DND-41 (cell line): Measurements from ENCODE around the gene TCF7.

Experiments
- ATAC-seq: fragments of 200-7000 bp; cut with Tn5 transposase; 3 replicates; pipeline ENCODE4 v1.9.1; 2021; ENCODE audit warnings: low read depth; ENCODE audit not compliant: insufficient read depth
- DNase-seq: peaks from one replicate; pipeline ENCODE4 v3.0.0-alpha.2; 2020
- H2AFZ ChIP-seq: 2 replicates; pipeline ENCODE4 v1.6.0; 2012; ENCODE audit warnings: low read depth, low read length
- H3K27ac ChIP-seq: 2 replicates; pipeline ENCODE4 v1.5.1; 2012; ENCODE audit warnings: low read length, inconsistent platforms
- H3K27me3 ChIP-seq: fragments of 200-600 bp; sonication (generic); 2 replicates; pipeline ENCODE4 v1.6.0; 2012; ENCODE audit warnings: low read length, mild to moderate bottlenecking, inconsistent platforms; ENCODE audit not compliant: insufficient read depth, poor library complexity
- H3K36me3 ChIP-seq: 2 replicates; pipeline ENCODE4 v1.5.1; 2012; ENCODE audit warnings: low read length, inconsistent platforms; ENCODE audit not compliant: insufficient read depth
- H3K4me1 ChIP-seq: 2 replicates; pipeline ENCODE4 v1.5.1; 2012; ENCODE audit warnings: mild to moderate bottlenecking, low read length; ENCODE audit not compliant: insufficient read depth
- H3K4me2 ChIP-seq: 2 replicates; pipeline ENCODE4 v1.6.0; 2012; ENCODE audit warnings: mild to moderate bottlenecking, moderate library complexity, low read length, inconsistent platforms; ENCODE audit not compliant: insufficient read depth
- H3K4me3 ChIP-seq, 2 experiments: fragments of 200-600 bp in 1 of 2; shearing (Covaris generic) in 1 of 2; 2 replicates each; pipeline ENCODE4 v1.5.1; 2012 to 2016; ENCODE audit warnings: inconsistent platforms in 2 of 2, low read length in 2 of 2, mild to moderate bottlenecking in 2 of 2, low read depth in 1 of 2, moderate library complexity in 1 of 2
- H3K79me2 ChIP-seq: 2 replicates; pipeline ENCODE4 v1.6.0; 2012; ENCODE audit warnings: low read length, inconsistent platforms; ENCODE audit not compliant: insufficient read depth
- H3K9ac ChIP-seq: 2 replicates; pipeline ENCODE4 v1.6.0; 2012; ENCODE audit warnings: low read depth, mild to moderate bottlenecking, inconsistent platforms, low read length, moderate library complexity
- H3K9me3 ChIP-seq: 2 replicates; pipeline ENCODE4 v1.5.1; 2012; ENCODE audit warnings: low read length, moderate library complexity, mild to moderate bottlenecking, inconsistent platforms; ENCODE audit not compliant: insufficient read depth, severe bottlenecking
- H4K20me1 ChIP-seq: 2 replicates; pipeline ENCODE4 v1.6.0; 2012; ENCODE audit warnings: low read length; ENCODE audit not compliant: insufficient read depth
- EZH2 ChIP-seq: IDR thresholded peaks from 3 replicates; pipeline ENCODE4 v1.6.1; 2012; ENCODE audit warnings: borderline replicate concordance, low read depth, mild to moderate bottlenecking, moderate library complexity, low read length, inconsistent platforms; ENCODE audit not compliant: severe bottlenecking
- TF ChIP-seq, protein P1 (sequence below): IDR thresholded peaks from 2 replicates; pipeline ENCODE4 v1.5.1; 2012; ENCODE audit warnings: borderline replicate concordance, low read length, moderate library complexity, mild to moderate bottlenecking; ENCODE audit not compliant: poor library complexity, severe bottlenecking; ENCODE audit errors: extremely low read depth

Gene TCF7

DNA sequence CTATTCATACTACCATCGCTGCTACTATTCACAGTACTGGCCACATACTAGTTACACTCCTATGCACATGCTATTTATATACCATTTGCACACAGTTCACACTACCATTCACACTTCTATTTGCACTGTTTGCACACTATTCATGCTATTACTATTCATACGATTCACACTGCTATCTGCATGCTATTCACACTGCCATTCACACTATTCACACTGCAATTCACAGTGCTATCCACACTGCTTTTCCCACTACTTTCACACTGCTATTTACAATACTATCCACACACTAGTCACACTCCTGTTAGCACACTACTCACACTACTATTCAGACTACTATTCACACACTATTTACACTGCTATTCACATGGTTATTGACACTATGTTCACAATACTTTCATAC is 39.4 kb upstream of the TCF7 start:
- H3K4me1 ChIP-seq = no peaks in the 10 kb centered on the region
- no peak for TF ChIP-seq EZH2
- TF ChIP-seq, protein P1, sequence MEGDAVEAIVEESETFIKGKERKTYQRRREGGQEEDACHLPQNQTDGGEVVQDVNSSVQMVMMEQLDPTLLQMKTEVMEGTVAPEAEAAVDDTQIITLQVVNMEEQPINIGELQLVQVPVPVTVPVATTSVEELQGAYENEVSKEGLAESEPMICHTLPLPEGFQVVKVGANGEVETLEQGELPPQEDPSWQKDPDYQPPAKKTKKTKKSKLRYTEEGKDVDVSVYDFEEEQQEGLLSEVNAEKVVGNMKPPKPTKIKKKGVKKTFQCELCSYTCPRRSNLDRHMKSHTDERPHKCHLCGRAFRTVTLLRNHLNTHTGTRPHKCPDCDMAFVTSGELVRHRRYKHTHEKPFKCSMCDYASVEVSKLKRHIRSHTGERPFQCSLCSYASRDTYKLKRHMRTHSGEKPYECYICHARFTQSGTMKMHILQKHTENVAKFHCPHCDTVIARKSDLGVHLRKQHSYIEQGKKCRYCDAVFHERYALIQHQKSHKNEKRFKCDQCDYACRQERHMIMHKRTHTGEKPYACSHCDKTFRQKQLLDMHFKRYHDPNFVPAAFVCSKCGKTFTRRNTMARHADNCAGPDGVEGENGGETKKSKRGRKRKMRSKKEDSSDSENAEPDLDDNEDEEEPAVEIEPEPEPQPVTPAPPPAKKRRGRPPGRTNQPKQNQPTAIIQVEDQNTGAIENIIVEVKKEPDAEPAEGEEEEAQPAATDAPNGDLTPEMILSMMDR = no peak
- ATAC-seq (no peak), DNase-seq (no peak)
- no peaks in the 10 kb centered on the region for H3K9me3 ChIP-seq
- H4K20me1 ChIP-seq = no peaks in the 10 kb centered on the region; the same call in 1 of the 2 replicates
- H3K27ac ChIP-seq = no peak overlapping the region
- H3K27me3 ChIP-seq = no peaks in the 10 kb centered on the region
- no peak overlapping the region for H3K9ac ChIP-seq
- H2AFZ ChIP-seq = no peak overlapping the region
- no peak overlapping the region for H3K4me2 ChIP-seq
- no peak overlapping the region for H3K4me3 ChIP-seq
- no peaks in the 10 kb centered on the region for H3K36me3 ChIP-seq
- no peaks in the 10 kb centered on the region for H3K79me2 ChIP-seq

DNA sequence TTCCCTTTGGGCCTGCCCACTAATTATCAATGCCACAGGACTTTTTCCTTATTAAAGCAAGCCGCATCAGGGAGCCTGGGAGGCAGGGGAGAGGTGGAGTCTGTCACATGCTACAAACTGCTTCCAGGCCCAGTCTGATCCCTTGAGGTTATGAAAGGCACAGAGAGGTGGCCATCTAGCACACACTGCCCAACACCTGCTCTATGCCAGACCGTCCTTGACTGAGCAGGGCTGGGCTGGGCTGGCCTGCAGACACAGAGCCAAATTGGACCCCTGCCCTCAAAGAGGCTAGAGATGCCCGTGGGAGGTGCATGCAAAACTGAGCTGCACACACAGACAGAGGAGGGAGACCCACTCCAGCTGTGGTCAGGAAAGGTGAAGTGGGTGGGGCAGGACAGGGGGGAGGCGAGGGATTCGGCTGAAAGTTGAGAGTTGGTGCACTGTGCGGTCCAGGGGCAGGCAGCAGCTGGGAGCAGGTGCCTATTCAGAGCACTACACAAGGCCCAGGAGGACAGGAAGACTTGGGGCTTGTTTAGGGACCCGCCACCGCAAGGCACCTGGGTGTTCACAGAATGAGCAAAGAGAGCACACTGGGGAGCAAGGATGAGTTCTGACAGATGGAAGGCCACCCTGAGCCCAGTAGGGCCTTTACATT is 36.4 kb upstream of the TCF7 start:
- no peak overlapping the region for H2AFZ ChIP-seq
- no peak overlapping the region for H3K27ac ChIP-seq
- H3K9ac ChIP-seq = no peak overlapping the region
- no peaks in the 10 kb centered on the region for H3K9me3 ChIP-seq
- H3K4me3 ChIP-seq = no peak overlapping the region
- H4K20me1 ChIP-seq = no peaks in the 10 kb centered on the region; the same call in 1 of the 2 replicates
- H3K4me1 ChIP-seq = no peaks in the 10 kb centered on the region
- no peaks in the 10 kb centered on the region for H3K27me3 ChIP-seq
- H3K36me3 ChIP-seq = no peaks in the 10 kb centered on the region
- ATAC-seq (peak; percentile 86), DNase-seq (peak; percentile 65)
- TF ChIP-seq EZH2 = no peak
- TF ChIP-seq, protein P1 = no peak
- H3K4me2 ChIP-seq = no peak overlapping the region
- H3K79me2 ChIP-seq = no peaks in the 10 kb centered on the region

DNA sequence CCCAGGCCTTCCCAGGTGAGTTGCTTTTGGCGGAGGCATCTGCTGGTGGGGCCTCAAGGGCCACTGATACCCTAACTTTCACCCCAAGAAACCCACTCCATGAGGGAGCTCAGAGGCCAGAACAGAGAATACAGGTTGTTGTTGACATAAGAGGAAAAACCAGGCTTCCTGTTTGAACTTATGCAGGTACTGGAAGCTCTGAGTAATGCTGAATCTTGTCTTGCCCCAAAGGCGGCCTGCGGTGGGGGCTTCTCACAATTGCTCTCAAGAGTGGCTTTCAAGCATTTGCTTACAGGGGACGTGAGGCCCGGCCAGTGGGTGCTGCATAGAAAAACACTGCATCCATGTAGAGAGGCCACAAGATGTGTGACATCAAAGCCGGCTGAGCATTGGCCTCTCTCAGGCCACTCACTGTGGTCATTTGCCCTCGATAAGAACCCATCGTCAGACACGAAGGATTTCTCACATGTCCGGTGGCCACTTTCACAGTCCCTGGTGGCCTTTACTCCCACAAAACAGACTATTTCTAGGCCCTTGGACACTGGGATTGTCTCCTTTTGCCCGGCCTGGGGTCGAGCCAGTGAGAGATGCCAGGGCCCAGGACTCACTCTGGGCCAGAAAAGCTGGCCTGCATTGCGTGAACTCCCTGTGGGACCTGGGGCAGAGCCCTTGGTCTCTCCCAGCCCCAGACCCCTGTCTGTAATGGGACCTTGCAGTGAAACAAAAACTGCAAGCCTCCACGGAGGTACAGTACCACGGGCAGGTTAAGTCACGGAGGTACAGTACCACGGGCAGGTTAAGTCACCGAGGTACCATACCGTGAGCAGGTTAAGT is 34.5 kb upstream of the TCF7 start:
- Histone ChIP-seq H4K20me1 (no peaks in the 10 kb centered on the region; the same call in 1 of the 2 replicates), H3K9me3 (no peaks in the 10 kb centered on the region), H3K4me3 (no peak overlapping the region), H3K27ac (no peak overlapping the region), H3K79me2 (no peaks in the 10 kb centered on the region), H3K4me1 (no peaks in the 10 kb centered on the region), H3K27me3 (no peaks in the 10 kb centered on the region), H3K4me2 (no peak overlapping the region), H2AFZ (no peak overlapping the region), H3K9ac (no peak overlapping the region), H3K36me3 (no peaks in the 10 kb centered on the region)
- DNase-seq (no peak), ATAC-seq (no peak)
- no peak for TF ChIP-seq EZH2
- TF ChIP-seq, protein P1 = no peak
